Spinal cord (tissue), 10 donors: ENCODE measurements around the gene ADRB1. TPM values are rescaled to one million over a fixed set of nuclear protein-coding genes. Genes with fewer than 3 reads are reported as not detected.
A peak's percentile ranks its signal among the peaks of the same experiment; 100 is the strongest.

Experiments
- DNase-seq, 6 donors: peaks; one replicate each; pipeline versions ENCODE4 v3.0.0 to v3.0.0-alpha.2; 2013 to 2015; ENCODE audit warnings: low spot score in 6 of 6, low read depth in 4 of 6
- H3K27ac ChIP-seq: one replicate; pipeline ENCODE4 v1.5.1; 2013; ENCODE audit warnings: low read depth, low read length, control low read depth
- H3K27me3 ChIP-seq: one replicate; pipeline ENCODE4 v1.6.1; 2013; ENCODE audit warnings: low read length; ENCODE audit not compliant: control insufficient read depth, insufficient read depth
- H3K36me3 ChIP-seq: one replicate; pipeline ENCODE4 v1.6.1; 2013; ENCODE audit warnings: low read length; ENCODE audit not compliant: control insufficient read depth, insufficient read depth
- H3K4me1 ChIP-seq: one replicate; pipeline ENCODE4 v1.6.1; 2013; ENCODE audit warnings: low read length; ENCODE audit not compliant: control insufficient read depth, insufficient read depth
- H3K4me3 ChIP-seq: one replicate; pipeline ENCODE4 v1.5.1; 2013; ENCODE audit warnings: low read depth, low read length, control low read depth
- H3K9me3 ChIP-seq: one replicate; pipeline ENCODE4 v1.6.1; 2013; ENCODE audit warnings: low read length; ENCODE audit not compliant: control insufficient read depth, insufficient read depth
- WGBS: methylation state at CpG from one replicate; pipeline ENCODE4 v1.1.5; 2013; ENCODE audit warnings: missing lambda C conversion rate; ENCODE audit not compliant: insufficient coverage; 5-methylcytosine and 5-hydroxymethylcytosine counted together
- polyA plus RNA-seq, 2 donors: library from polyadenylated mRNA; unstranded; fragments of 120-200 nt; gene quantifications; one replicate each; pipeline ENCODE4 v1.2.1, GENCODE V29; 2013; ENCODE audit not compliant: insufficient read length in 2 of 2
- total RNA-seq, 2 donors: library from RNA; depleted of rRNA in 1 of 2; stranded (reverse); fragments of 120-200 nt in 1 of 2; fragments of >200 nt in 1 of 2; gene quantifications; one replicate each; pipeline versions ENCODE4 v1.2.3 to v1.2.4, GENCODE V29; 2013 to 2014
- donor health status: healthy.

Gene ADRB1
- total and polyA plus RNA-seq, 4 donors, result 2.5 to 4.0 (median 3.0) TPM

- Histone ChIP-seq H3K4me3 (no peak overlapping the region), H3K9me3 (no peaks in the 10 kb centered on the region), H3K4me1 (peaks cover 7% of the 10 kb centered on the region), H3K36me3 (no peaks in the 10 kb centered on the region), H3K27ac (no peak overlapping the region), H3K27me3 (no peaks in the 10 kb centered on the region)
- WGBS, result 50% methylated on average over 5 of the region's 6 CpGs
- peak in 1 of 6 donors; percentile 7 for DNase-seq
Observed at GRCh38 chr10:114064151-114065048, 20.7 kb downstream of the ADRB1 start.

- Histone ChIP-seq H3K27me3 (no peaks in the 10 kb centered on the region), H3K4me1 (peaks cover 7% of the 10 kb centered on the region), H3K36me3 (no peaks in the 10 kb centered on the region), H3K4me3 (no peak overlapping the region), H3K9me3 (no peaks in the 10 kb centered on the region), H3K27ac (no peak overlapping the region)
- 100% methylated on average over 2 of the region's 3 CpGs for WGBS
- DNase-seq, result no peak
Observed at GRCh38 chr10:114065049-114065435, 21.4 kb downstream of the ADRB1 start.

GRCh38 chr10:114068054-114068707 is 24.5 kb downstream of the ADRB1 start:
- no peaks in the 10 kb centered on the region for H3K9me3 ChIP-seq
- H3K27ac ChIP-seq, result no peak overlapping the region
- H3K36me3 ChIP-seq, result no peaks in the 10 kb centered on the region
- no peak overlapping the region for H3K4me3 ChIP-seq
- 48% methylated on average over 4 of the region's 6 CpGs for WGBS
- H3K27me3 ChIP-seq, result no peaks in the 10 kb centered on the region
- H3K4me1 ChIP-seq, result peaks cover 7% of the 10 kb centered on the region
- peak in 1 of 6 donors; percentile 20 for DNase-seq

- no peak for DNase-seq
- H3K4me1 ChIP-seq, result peaks cover 7% of the 10 kb centered on the region
- H3K27ac ChIP-seq, result no peak overlapping the region
- H3K27me3 ChIP-seq, result no peaks in the 10 kb centered on the region
- H3K9me3 ChIP-seq, result no peaks in the 10 kb centered on the region
- WGBS, result no CpG with 5 or more reads among the region's 5 CpGs
- H3K36me3 ChIP-seq, result no peaks in the 10 kb centered on the region
- H3K4me3 ChIP-seq, result no peak overlapping the region
Observed at GRCh38 chr10:114070710-114071109, 27.0 kb downstream of the ADRB1 start.

- Histone ChIP-seq H3K36me3 (no peaks in the 10 kb centered on the region), H3K27ac (no peak overlapping the region), H3K9me3 (no peaks in the 10 kb centered on the region), H3K4me3 (no peak overlapping the region), H3K4me1 (peaks cover 7% of the 10 kb centered on the region), H3K27me3 (no peaks in the 10 kb centered on the region)
- no peak for DNase-seq
- 83% methylated on average over 1 of the region's 4 CpGs for WGBS
Observed at GRCh38 chr10:114071178-114071577, 27.5 kb downstream of the ADRB1 start.

GRCh38 chr10:114073395-114074186 is 29.9 kb downstream of the ADRB1 start:
- 79% methylated on average over 10 of the region's 14 CpGs for WGBS
- H3K36me3 ChIP-seq, result no peaks in the 10 kb centered on the region
- no peak overlapping the region for H3K4me3 ChIP-seq
- no peak overlapping the region for H3K27ac ChIP-seq
- H3K27me3 ChIP-seq, result no peaks in the 10 kb centered on the region
- no peaks in the 10 kb centered on the region for H3K9me3 ChIP-seq
- no peak for DNase-seq
- H3K4me1 ChIP-seq, result no peaks in the 10 kb centered on the region

GRCh38 chr10:114075093-114075492 is 31.4 kb downstream of the ADRB1 start:
- DNase-seq, result no peak
- no peaks in the 10 kb centered on the region for H3K4me1 ChIP-seq

GRCh38 chr10:114077347-114077746 is 33.7 kb downstream of the ADRB1 start:
- Histone ChIP-seq H3K27ac (no peak overlapping the region), H3K27me3 (no peaks in the 10 kb centered on the region), H3K4me3 (no peak overlapping the region), H3K4me1 (no peaks in the 10 kb centered on the region), H3K9me3 (no peaks in the 10 kb centered on the region), H3K36me3 (no peaks in the 10 kb centered on the region)
- WGBS, result no CpG with 5 or more reads among the region's 1 CpG
- DNase-seq, result no peak

More at GRCh38 chr10:114075093-114075492, 31.4 kb downstream of the ADRB1 start:
- no peak overlapping the region for H3K4me3 ChIP-seq
- no peaks in the 10 kb centered on the region for H3K9me3 ChIP-seq
- H3K27ac ChIP-seq, result no peak overlapping the region
- no peaks in the 10 kb centered on the region for H3K27me3 ChIP-seq
- H3K36me3 ChIP-seq, result no peaks in the 10 kb centered on the region
- 100% methylated on average over 1 of the region's 6 CpGs for WGBS

- no peak overlapping the region for H3K27ac ChIP-seq
Observed at GRCh38 chr10:114077815-114078219, 34.2 kb downstream of the ADRB1 start.

More at GRCh38 chr10:114077815-114078219, 34.2 kb downstream of the ADRB1 start:
- Histone ChIP-seq H3K36me3 (no peaks in the 10 kb centered on the region), H3K27me3 (no peaks in the 10 kb centered on the region), H3K9me3 (no peaks in the 10 kb centered on the region), H3K4me3 (no peak overlapping the region), H3K4me1 (no peaks in the 10 kb centered on the region)
- 84% methylated on average over 9 of the region's 9 CpGs for WGBS
- DNase-seq, result no peak
